ENCODE results near the gene SHROOM4. TPM values are rescaled to one million over a fixed set of nuclear protein-coding genes. Genes with fewer than 3 reads are reported as not detected.

The SHROOM4 gene
- total RNA-seq, 1 experiment from 2014 or later: 2.1 TPM

DNA sequence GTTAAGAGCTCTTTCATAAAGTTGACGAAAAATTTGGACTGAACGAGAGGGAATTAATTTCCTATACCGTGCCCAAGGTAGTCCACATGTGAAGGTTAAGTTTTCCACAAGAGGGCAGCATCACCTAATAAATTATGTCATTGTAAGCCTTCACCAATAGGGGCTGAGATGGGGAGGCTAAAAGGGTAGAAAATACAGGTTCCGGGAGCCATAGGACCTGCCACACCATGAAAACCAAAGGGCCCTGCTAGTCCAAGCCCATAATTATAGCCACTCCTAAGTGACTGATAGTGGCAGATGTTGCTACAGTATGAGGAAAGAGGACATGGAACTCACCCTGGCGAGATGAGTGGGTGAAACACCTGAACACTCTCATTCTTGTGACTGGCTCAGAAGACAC is 122.2 kb downstream of the SHROOM4 start:
- Histone ChIP-seq H3K4me1 (ENCODE audit: insufficient read depth, low read length) (no peaks in the 10 kb centered on the region; the same call in 1 of the 2 replicates), H3K18ac (ENCODE audit: insufficient read length, low read depth, low read length) (no peak overlapping the region), H2BK15ac (ENCODE audit: low read depth, low read length) (no peak overlapping the region), H4K91ac (ENCODE audit: insufficient read length, low read depth, low read length) (no peak overlapping the region), H2BK20ac (ENCODE audit: low read depth, low read length, poor library complexity, severe bottlenecking) (no peak overlapping the region), H3K14ac (ENCODE audit: insufficient read depth, low read length) (no peak overlapping the region), H3K9ac (ENCODE audit: extremely low read depth, insufficient read length, low read length) (no peak overlapping the region), H3K4me2 (ENCODE audit: insufficient read depth, insufficient read length, low read length) (no peak overlapping the region), H3K79me1 (ENCODE audit: insufficient read depth, low read depth, low read length, poor library complexity, severe bottlenecking) (no peaks in the 10 kb centered on the region), H3K79me2 (ENCODE audit: insufficient read depth, low read length) (no peaks in the 10 kb centered on the region), H4K8ac (replicated peaks; ENCODE audit: insufficient read length, low read depth, low read length) (no peak overlapping the region), H2AFZ (ENCODE audit: low read length) (no peak overlapping the region), H2BK120ac (ENCODE audit: low read depth, low read length, poor library complexity, severe bottlenecking) (no peak overlapping the region), H3K56ac (ENCODE audit: insufficient read length, low read depth, low read length) (no peak overlapping the region), H2AK5ac (ENCODE audit: insufficient read length, low read length) (no peak overlapping the region), H2BK12ac (ENCODE audit: insufficient read length, low read depth, low read length) (no peak overlapping the region), H4K20me1 (ENCODE audit: control insufficient read depth, insufficient read depth, insufficient read length) (no peaks in the 10 kb centered on the region), H3K9me3 (ENCODE audit: control insufficient read depth, low read depth, low read length) (no peaks in the 10 kb centered on the region), H3K27ac (ENCODE audit: insufficient read length, low read depth, low read length) (no peak overlapping the region), H3K27me3 (ENCODE audit: insufficient read depth, low read length) (no peaks in the 10 kb centered on the region), H2BK5ac (ENCODE audit: insufficient read length, low read length) (no peak overlapping the region), H4K5ac (ENCODE audit: insufficient read length, low read depth, low read length) (no peak overlapping the region), H3K23ac (ENCODE audit: insufficient read length, low read depth, low read length) (no peak overlapping the region), H3K23me2 (ENCODE audit: insufficient read length, low read depth, low read length, poor library complexity, severe bottlenecking) (no peaks in the 10 kb centered on the region), H3T11ph (ENCODE audit: low read length) (no peak overlapping the region), H3K4ac (ENCODE audit: low read depth, low read length) (no peak overlapping the region)
- Mint-ChIP-seq H3K4me3 (no peak overlapping the region), H3K4me1 (peaks cover under 1% of the 10 kb centered on the region in 2 experiments; a peak in 3 of 4 replicates), H3K27ac (no peak overlapping the region), H3K27me3 (ENCODE audit: low read depth) (no peaks in the 10 kb centered on the region), H3K36me3 (ENCODE audit: insufficient read depth in 1 of 3, low read depth in 3 of 3) (no peaks in the 10 kb centered on the region; a peak in 2 of 7 replicates), H3K9me3 (peaks cover 28 to 36% of the 10 kb centered on the region in 2 experiments)
- TF ChIP-seq, protein P1, sequence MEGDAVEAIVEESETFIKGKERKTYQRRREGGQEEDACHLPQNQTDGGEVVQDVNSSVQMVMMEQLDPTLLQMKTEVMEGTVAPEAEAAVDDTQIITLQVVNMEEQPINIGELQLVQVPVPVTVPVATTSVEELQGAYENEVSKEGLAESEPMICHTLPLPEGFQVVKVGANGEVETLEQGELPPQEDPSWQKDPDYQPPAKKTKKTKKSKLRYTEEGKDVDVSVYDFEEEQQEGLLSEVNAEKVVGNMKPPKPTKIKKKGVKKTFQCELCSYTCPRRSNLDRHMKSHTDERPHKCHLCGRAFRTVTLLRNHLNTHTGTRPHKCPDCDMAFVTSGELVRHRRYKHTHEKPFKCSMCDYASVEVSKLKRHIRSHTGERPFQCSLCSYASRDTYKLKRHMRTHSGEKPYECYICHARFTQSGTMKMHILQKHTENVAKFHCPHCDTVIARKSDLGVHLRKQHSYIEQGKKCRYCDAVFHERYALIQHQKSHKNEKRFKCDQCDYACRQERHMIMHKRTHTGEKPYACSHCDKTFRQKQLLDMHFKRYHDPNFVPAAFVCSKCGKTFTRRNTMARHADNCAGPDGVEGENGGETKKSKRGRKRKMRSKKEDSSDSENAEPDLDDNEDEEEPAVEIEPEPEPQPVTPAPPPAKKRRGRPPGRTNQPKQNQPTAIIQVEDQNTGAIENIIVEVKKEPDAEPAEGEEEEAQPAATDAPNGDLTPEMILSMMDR (conservative IDR thresholded peaks at IDR 0.05): peak; percentile 73
- peak; percentile 33 for DNase-seq
- no CpG with 5 or more reads among the region's 5 CpGs for WGBS (ENCODE audit: extremely low coverage, insufficient read length, low lambda C conversion rate)
